Upper lobe of left lung (tissue), 6 donors: ENCODE results near the gene SPRYD7. TPM values are rescaled to one million over a fixed set of nuclear protein-coding genes. Genes with fewer than 3 reads are reported as not detected.
A peak's percentile ranks its signal among the peaks of the same experiment; 100 is the strongest.

Source experiments
- ATAC-seq, 2 donors: fragments of 200-7000 bp; cut with Tn5 transposase; one replicate each; pipeline ENCODE4 v1.9.1; 2022; ENCODE audit warnings: mild to moderate bottlenecking in 2 of 2, moderate library complexity in 2 of 2; ENCODE audit not compliant: low FRiP score in 2 of 2
- DNase-seq, 2 donors: peaks; one replicate each; pipeline ENCODE4 v3.0.0-alpha.2; 2019 to 2020
- H3K27ac ChIP-seq, 4 donors: fragments of 200-600 bp; sonication (generic); one replicate each; pipeline ENCODE4 v1.5.1; 2016 to 2019
- H3K27me3 ChIP-seq, 4 donors: fragments of 200-600 bp; sonication (generic); one replicate each; pipeline ENCODE4 v1.5.1; 2017 to 2019
- H3K36me3 ChIP-seq, 4 donors: fragments of 200-600 bp; sonication (generic); one replicate each; pipeline ENCODE4 v1.5.1; 2016 to 2019
- H3K4me1 ChIP-seq, 4 donors: fragments of 200-600 bp; sonication (generic); one replicate each; pipeline ENCODE4 v1.5.1; 2018 to 2019
- H3K4me3 ChIP-seq, 4 donors: fragments of 200-600 bp; sonication (generic); one replicate each; pipeline ENCODE4 v1.5.1; 2017 to 2019; ENCODE audit warnings: mild to moderate bottlenecking in 2 of 4, moderate library complexity in 1 of 4
- H3K9me3 ChIP-seq, 4 donors: fragments of 200-600 bp; sonication (generic); one replicate each; pipeline ENCODE4 v1.5.1; 2018 to 2019
- EP300 ChIP-seq, 4 donors: sonication (generic); formaldehyde crosslinking; IDR thresholded peaks; one replicate each; pipeline ENCODE4 v1.5.1; 2017; ENCODE audit warnings: antibody characterized with exemption in 4 of 4, control low read depth in 2 of 4
- POLR2A ChIP-seq, 4 donors: fragments of 450-650 bp; IDR thresholded peaks; one replicate each; pipeline ENCODE4 v1.5.1; 2016 to 2017; ENCODE audit warnings: antibody characterized with exemption in 4 of 4, mild to moderate bottlenecking in 2 of 4
- POLR2AphosphoS5 ChIP-seq, 2 donors: sonication (generic); formaldehyde crosslinking; IDR thresholded peaks; one replicate each; pipeline ENCODE4 v1.5.1; 2017; ENCODE audit warnings: antibody characterized with exemption in 2 of 2
- WGBS, 2 donors: methylation state at CpG; one replicate each; pipeline ENCODE4 v1.1.5; 2017 to 2018; 5-methylcytosine and 5-hydroxymethylcytosine counted together
- total RNA-seq, 6 donors: library from RNA; depleted of rRNA in 4 of 6; stranded (reverse); fragments of >200 nt in 4 of 6; gene quantifications; one replicate each; pipeline versions ENCODE4 v1.1.0 to v1.2.1, GENCODE V29; 2016 to 2021
- TF ChIP-seq, protein P1 (sequence below), 6 experiments: fragments of 450-650 bp in 4 of 6; fragments of 200-600 bp in 2 of 6; sonication (generic) in 2 of 6; IDR thresholded peaks; one replicate each; pipeline ENCODE4 v1.5.1; 2016 to 2019; ENCODE audit warnings: antibody characterized with exemption in 6 of 6
- donor health status: DM: no; HTN: no; CAD: no; lungs with moderate emphysema.
- donor health status: DM: no; HTN: yes; CAD: no; lungs with severe emphysema.

The SPRYD7 gene, protein sequence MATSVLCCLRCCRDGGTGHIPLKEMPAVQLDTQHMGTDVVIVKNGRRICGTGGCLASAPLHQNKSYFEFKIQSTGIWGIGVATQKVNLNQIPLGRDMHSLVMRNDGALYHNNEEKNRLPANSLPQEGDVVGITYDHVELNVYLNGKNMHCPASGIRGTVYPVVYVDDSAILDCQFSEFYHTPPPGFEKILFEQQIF
- 10 to 100 TPM in 5 of 6 donors, 1 to 10 TPM in 1; 9.4 to 29.2 (median 11.5) TPM for total RNA-seq

DNA sequence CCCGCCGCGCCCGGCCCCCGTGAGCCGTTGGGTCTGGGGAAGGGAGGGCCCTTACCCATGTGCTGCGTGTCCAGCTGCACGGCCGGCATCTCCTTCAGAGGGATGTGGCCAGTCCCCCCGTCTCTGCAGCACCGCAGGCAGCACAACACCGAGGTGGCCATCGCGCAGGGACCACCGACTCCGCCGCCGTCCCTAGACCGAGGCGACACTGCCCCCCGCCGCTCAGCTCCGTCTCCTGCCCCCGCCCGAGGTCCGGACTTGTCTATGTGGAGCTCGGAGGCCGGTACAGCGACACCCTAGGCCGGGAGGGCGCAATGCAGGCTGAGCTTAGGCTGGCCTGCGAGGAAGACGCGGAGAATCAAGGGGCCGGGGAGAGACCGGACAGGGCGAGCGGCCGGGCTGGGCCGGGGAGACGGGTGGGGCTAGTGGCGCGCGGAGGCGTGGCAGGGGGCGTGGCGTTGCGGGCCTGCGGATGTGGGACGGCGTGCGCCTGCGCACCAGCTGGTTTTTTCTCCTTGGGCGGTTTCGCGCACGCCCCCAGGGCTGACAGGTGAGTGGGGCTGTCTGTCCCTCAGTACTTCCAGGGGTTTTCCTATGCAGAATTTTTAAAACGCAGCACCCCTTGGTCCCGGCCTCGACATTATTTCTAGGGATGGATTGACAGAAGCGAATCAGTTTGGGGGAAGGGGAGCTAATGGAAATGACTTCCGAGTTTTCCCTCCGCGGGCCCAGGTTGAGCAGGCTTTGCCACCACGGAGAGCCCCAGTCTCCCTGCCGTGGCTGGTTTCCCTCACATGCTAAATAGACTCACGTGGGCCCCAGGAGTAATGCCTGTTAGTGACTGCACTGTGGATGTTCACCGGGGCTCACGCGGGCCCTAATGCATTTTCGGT, at the start of gene SPRYD7:
TSS of gene SPRYD7 (minus strand) at position 266 of the 893 bp plus-strand sequence. CDS start at position 161, 105 bp downstream.
- H3K27me3 ChIP-seq = no peaks in the 10 kb centered on the region
- TF ChIP-seq, protein P1, sequence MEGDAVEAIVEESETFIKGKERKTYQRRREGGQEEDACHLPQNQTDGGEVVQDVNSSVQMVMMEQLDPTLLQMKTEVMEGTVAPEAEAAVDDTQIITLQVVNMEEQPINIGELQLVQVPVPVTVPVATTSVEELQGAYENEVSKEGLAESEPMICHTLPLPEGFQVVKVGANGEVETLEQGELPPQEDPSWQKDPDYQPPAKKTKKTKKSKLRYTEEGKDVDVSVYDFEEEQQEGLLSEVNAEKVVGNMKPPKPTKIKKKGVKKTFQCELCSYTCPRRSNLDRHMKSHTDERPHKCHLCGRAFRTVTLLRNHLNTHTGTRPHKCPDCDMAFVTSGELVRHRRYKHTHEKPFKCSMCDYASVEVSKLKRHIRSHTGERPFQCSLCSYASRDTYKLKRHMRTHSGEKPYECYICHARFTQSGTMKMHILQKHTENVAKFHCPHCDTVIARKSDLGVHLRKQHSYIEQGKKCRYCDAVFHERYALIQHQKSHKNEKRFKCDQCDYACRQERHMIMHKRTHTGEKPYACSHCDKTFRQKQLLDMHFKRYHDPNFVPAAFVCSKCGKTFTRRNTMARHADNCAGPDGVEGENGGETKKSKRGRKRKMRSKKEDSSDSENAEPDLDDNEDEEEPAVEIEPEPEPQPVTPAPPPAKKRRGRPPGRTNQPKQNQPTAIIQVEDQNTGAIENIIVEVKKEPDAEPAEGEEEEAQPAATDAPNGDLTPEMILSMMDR (IDR thresholded peaks at IDR 0.05) = peak; percentile 92 to 98 (median 98)
- TF ChIP-seq EP300 (IDR thresholded peaks at IDR 0.05) = no peak
- TF ChIP-seq POLR2A (IDR thresholded peaks at IDR 0.05) = peak in 1 of 4 donors; percentile 76
- peak; percentile 72 to 77 for TF ChIP-seq POLR2AphosphoS5 (IDR thresholded peaks at IDR 0.05)
- no peaks in the 10 kb centered on the region for H3K9me3 ChIP-seq
- peaks cover 26 to 31% (median 27%) of the 10 kb centered on the region in 4 donors for H3K4me1 ChIP-seq
- 1 to 3% methylated on average over 12 to 54 of the region's 71 CpGs for WGBS, 2 donors
- H3K27ac ChIP-seq = peak within 1 kb of the TSS; percentile 81 to 94 (median 93)
- ATAC-seq = peak; percentile 100
- H3K36me3 ChIP-seq = no peaks in the 10 kb centered on the region
- H3K4me3 ChIP-seq = peak within 1 kb of the TSS; percentile 76 to 97 (median 88)
- DNase-seq = peak; percentile 99 to 100

DNA sequence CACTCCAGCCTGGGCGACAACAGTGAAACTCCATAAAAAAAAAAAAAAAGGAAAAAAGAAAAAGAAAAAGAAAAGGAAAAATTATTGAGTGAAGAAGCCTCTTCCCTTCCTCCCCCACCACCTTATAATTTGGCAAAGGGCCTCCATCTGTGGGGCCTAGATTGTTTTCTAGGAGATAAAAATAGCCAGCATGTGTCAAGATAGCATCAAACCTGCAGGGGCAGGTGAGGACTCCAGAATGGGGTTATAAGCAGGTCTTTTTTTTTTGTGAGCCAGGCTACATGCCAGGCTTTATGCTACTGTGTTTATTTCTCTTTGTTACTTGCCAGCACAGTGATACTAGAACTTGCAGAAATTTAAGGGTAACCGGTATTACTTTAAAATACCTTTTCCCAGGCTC, 49.0 kb upstream of the SPRYD7 start:
- Histone ChIP-seq H3K4me1 (no peaks in the 10 kb centered on the region), H3K27me3 (no peaks in the 10 kb centered on the region), H3K4me3 (no peak overlapping the region), H3K27ac (no peak overlapping the region), H3K9me3 (no peaks in the 10 kb centered on the region), H3K36me3 (peaks cover 0 to 4% (median 1%) of the 10 kb centered on the region in 4 donors)
- WGBS, 2 donors = 82 to 94% methylated on average over 2 of the region's 2 CpGs
- ATAC-seq (no peak), DNase-seq (no peak)
- TF ChIP-seq POLR2A (IDR thresholded peaks at IDR 0.05) (no peak), EP300 (IDR thresholded peaks at IDR 0.05) (no peak), POLR2AphosphoS5 (IDR thresholded peaks at IDR 0.05) (no peak)
- TF ChIP-seq, protein P1 (IDR thresholded peaks at IDR 0.05) = no peak

DNA sequence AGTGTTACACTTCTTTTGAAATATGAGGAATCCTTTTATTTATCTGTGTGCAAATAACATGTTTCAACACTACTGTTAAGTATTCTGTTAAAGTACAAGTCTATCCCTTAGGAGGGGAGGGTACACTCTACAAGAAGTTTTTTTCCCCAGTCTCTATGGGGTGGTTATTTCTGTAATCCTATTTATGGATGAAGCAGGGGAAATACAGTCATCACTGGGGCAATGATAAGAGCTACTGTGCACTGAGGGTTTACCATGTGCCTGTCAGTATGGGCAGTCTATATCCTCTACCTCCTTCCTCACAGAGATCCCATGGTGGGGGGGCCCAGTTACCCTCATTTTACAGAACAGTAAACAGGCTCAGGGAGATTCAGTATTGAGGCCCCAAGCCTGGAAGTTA, 44.1 kb upstream of the SPRYD7 start:
- ATAC-seq = no peak
- Histone ChIP-seq H3K4me3 (no peak overlapping the region), H3K9me3 (no peaks in the 10 kb centered on the region), H3K27ac (no peak overlapping the region), H3K36me3 (no peaks in the 10 kb centered on the region), H3K4me1 (no peaks in the 10 kb centered on the region), H3K27me3 (no peaks in the 10 kb centered on the region)
- TF ChIP-seq POLR2AphosphoS5 (IDR thresholded peaks at IDR 0.05) = no peak
- no peak for DNase-seq

DNA sequence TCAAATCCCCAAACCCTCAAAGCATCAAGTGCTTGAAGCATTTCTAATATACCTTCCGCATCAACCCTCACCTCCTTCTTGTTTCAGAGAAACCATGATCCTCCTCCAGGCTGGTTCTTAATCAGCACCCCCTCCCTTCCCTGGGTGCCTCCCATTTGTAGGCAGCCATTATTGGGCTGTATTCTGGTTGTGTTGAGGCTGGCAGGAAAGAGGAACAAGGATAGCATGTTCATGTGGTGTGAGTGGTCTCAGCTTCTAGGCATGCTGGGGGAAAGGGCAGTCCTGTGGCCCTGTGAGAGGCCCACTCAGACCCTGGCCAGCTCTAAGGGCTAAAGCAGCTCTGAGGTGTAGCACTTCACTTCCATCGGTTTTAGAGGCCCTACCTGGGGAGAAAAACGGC, 41.9 kb upstream of the SPRYD7 start:
- ATAC-seq (peak in 1 of 2 donors; percentile 16), DNase-seq (no peak)
- Histone ChIP-seq H3K27me3 (no peaks in the 10 kb centered on the region), H3K9me3 (no peaks in the 10 kb centered on the region), H3K36me3 (peaks cover 0 to 5% (median 0%) of the 10 kb centered on the region in 4 donors), H3K4me3 (no peak overlapping the region), H3K27ac (no peak overlapping the region), H3K4me1 (no peaks in the 10 kb centered on the region)
- TF ChIP-seq POLR2A (IDR thresholded peaks at IDR 0.05) (no peak), POLR2AphosphoS5 (IDR thresholded peaks at IDR 0.05) (no peak), EP300 (IDR thresholded peaks at IDR 0.05) (no peak)
- TF ChIP-seq, protein P1 (IDR thresholded peaks at IDR 0.05) = no peak
- 69 to 82% methylated on average over 3 of the region's 3 CpGs for WGBS, 2 donors
